GM19025 (cell line): ENCODE data around the gene RIC1.
"Not testable (repeated sequence)": the region's sequence is repeated elsewhere in the genome, so short reads cannot be mapped to it uniquely, and the experiment has no call there.

Experiments
- ATAC-seq: cut with Tn5 transposase; IDR thresholded peaks from one replicate; pipeline ENCODE4 v1.9.1; 2021; ENCODE audit warnings: mild to moderate bottlenecking, low read depth, moderate library complexity; ENCODE audit not compliant: unreplicated experiment

RIC1 gene

DNA sequence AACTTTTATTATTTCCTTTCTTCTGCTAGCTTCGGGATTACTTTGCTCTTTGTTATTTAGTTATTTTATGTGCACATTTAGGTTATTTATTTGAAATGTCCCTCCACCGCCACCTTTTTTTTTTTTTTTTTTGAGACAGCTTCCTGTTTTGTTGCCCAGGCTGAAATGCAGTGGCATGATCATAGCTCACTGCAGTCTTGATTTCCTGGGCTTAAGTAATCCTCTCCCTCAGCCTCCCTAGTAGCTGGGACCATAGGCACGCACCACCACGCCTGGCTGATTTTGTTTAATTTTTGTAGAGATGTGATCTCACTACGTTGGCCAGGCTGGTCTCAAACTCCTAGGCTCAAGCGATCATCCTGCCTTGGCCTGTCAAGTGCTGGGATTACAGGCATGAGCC is 38.5 kb downstream of the RIC1 start:
- ATAC-seq = no peak

DNA sequence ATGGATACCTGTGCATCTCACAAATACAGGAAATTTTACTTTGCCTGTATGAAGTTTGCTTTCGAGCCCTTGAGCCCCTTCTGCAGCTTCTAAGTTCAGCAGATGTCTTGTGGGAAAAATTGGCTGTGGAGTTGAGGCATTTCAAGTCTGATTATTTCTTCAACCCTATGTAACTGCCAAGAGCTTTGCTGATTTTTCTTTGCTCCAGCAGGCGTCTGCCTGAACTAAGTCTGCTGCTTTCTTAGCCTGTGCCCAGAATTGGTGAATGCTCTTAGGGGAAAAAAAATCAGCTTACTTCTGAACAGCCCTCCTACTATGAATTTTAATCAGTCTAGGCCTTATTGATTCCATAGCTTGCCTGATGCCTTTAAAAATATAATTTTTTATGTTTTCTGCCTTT is 41.2 kb downstream of the RIC1 start:
- no peak for ATAC-seq

DNA sequence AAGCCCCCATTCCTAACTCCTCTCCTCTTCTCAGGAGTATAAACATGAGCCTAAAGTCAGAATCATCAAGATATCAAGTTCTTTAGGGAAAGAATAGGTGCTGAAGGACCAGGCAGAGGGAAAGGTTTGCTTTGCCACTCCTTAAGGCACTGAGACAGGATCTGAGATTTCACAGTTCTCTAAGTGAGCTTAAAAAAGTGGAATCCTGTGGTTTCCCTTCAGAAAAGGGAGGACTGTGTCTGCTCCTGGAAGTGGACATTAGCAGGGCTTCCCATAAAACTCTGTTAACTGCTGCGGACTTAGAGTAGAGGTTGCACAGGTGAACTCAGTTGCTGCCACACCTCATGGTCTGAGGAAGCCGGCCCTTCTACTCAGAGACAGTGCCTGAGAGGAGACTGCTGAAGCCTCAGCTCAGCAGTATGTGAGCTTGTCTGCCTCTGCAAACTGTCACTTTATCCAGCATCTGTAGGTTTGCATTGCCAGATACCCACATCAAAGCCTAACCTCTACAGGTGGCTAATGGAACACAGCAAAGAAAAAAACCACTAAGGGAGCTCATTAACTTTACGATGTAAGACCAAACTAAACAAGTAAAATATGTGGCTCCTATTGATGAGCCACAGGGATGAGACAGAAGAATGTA is 42.9 kb downstream of the RIC1 start:
- ATAC-seq = no peak

DNA sequence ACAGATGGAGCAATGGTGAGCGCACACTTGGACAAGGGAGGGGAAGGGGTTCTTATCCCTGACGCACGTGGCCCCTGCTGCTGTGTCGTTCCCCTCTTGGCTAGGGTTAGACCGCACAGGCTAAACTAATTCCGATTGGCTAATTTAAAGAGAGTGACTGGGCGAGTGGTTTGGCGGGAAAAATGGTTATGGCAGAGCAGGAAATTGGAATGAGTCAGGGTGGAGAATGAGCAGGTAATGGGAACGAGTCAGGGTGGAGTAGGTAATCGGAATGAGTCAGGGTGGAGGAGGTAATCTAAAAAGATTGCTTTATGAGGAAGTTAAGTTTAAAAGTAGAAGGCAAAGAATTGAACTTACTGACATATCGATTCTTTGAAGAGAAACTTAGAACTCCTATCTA is 46.1 kb downstream of the RIC1 start:
- not testable (repeated sequence) for ATAC-seq

DNA sequence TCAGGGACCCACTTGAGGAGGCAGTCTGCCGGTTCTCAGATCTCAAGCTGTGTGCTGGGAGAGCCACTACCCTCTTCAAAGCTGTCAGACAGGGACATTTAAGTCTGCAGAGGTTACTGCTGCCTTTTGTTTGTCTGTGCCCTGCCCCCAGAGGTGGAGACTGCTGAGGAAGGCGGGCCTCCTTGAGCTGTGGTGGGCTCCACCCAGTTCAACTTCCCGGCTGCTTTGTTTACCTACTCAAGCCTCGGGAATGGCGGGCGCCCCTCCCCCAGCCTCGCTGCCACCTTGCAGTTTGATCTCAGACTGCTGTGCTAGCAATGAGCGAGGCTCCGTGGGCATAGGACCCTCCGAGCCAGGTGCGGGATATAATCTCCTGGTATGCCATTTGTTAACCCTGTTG is 54.7 kb downstream of the RIC1 start:
- not testable (repeated sequence) for ATAC-seq

DNA sequence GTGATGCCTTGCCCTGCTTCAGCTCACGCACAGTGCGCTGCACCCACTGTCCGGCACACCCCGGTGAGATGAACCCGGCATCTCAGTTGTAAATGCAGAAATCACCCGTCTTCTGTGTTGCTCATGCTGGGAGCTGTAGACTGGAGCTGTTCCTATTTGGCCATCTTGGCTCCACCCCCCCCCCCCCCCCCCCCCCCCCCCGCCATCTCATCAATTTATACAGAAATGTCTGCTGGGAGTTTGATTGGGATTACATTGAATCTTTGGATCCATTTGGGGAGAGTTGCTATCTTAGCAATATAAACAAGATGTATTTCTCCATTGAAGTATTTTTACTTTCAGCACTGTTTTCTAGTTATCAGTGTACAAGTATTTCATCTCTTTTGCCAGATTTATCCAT is 55.2 kb downstream of the RIC1 start:
- ATAC-seq = no peak

DNA sequence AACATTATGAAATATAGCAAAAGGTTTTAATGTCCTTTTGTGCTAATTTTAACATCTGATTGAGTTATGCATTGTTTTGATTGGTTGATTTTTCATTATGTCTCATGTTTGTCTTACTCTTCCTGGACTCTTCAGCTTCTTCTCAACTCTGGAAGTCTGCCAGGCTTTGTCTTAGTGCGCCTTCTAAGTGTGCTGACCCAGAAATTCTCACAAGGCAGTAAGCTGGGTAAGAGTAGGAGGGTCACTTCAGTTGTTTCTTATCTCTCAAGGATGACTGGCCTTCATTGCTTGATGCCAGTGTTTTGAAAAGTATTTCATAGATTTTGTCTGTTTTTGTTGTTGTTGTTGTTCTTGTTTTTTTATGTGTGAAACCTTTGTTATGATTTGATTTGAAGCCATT is 59.2 kb downstream of the RIC1 start:
- no peak for ATAC-seq

DNA sequence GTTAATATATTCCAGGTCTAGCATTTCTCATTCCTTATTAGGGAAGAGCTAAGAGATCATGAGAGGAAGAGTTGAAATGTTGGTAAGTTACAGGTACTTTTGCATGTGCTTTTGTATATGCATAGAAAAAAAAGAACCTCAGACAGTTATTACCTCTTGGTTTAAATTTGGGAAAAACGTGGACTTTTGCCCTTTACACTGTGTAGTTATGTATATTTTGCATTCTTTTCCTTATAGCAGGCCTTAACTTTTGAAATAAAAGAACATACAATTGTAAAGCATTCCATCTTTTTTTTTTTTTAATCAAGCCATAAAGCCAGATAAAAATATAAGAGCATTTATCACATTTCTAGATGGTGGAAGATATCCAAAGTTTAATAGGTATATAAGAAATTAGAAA is 61.4 kb downstream of the RIC1 start:
- no peak for ATAC-seq

DNA sequence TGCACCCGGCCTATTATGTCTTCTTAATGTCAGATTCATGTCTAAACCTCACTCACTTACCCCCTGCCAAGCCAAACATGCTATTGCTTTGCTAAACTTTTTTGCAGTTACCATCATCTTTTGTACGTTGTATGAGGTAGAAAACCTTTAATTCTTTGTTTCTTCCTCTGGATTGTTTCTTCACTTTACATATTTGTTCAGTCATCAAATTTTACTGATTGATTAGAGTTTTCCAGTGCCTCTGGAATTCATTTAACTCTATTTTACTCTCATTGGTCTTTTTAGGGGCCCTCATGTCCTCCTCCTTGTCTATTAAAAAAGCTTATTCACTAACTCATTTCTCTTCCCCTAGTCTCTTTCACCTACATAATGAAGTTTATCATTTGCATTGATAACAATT is 67.0 kb downstream of the RIC1 start:
- ATAC-seq = no peak

DNA sequence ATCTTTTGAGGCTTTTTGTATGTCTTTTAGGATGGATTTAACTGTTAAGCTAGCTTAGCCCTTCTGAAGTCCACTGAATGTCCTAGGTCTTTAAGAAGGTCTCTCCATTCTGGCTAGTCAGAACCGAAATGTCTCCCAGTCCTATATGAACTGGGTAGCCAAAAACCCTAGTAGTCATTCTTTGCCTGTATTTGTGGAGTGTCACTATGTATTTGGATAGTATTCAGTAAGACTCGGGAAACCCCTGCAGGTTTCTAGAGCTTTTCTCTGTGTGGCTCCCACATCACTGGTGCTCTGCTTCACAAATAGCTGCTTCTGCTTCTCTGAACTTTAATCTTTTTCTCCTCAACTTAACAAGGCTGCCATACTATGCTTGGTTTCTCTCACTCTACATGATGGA is 68.0 kb downstream of the RIC1 start:
- peak; percentile 57 for ATAC-seq

DNA sequence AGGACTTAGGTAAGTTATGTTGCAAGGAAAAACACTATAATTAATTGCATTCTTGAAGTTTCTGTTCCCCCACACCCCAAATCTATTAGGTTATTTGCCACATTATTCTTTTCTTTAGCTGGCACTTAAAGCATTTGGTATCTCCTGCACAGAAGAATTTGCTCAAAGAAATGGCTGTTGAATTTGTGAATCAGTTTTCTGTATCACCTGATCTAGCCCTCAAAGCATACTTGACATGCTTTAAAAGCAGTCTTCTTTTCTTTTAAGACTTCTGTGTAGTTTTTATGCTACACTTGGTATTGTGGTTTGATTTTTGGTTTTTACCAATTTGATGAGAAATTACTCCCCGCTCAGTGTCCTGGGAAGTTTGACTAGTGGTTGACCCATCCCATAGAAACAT is 69.1 kb downstream of the RIC1 start:
- ATAC-seq = no peak

DNA sequence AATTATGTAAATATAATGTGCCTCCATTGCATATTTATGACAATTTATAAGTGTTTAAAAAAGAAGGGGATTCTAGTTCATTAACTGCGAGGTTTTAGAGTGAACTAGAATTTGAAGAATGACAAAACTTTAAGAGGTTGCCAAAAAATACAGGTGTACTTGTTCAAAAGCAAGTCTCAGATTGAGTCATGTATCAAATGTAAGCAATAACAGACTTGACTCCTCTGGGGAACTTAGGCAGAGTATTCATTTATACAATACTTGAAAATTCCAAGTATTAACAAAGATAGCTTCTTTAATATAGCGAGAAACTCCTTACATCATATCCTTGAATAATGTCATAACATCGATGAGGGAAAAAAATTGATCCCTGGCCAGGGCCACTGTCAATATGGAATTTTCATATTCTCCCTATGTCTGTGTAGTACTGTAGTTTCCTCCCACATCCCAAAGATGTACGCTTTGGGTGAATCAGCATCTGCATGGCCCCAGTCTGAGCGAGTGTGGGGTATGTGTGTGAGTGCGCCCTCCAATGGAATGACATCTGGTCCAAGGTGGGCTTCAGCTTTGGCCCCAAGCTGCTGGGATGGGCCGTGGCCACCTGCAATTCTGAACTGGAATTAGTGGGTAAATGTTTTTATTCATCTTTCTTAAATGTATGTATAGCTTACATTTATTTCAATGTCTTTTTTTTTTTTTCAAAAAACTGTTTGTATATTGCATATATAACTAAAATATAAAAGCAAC is 70.1 kb downstream of the RIC1 start:
- no peak for ATAC-seq

DNA sequence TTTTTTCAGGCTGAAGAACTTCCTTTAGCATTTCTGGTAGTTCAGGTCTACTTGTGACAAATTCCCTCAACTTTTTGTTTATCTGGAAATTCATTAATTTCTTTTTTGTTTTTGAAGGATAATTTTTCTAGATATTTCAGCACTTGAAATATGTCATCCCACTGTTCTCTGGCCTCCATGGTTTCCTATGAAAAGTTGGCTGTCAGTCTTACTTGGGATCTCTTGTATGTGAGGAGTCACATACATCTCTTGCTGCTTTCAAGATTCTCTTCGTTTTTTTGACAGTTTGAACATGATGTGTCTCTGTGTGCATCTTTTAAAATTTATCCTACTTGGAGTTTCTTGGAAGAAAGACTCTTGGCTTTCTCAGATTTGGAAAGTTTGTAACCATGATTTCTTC is 79.5 kb downstream of the RIC1 start:
- no peak for ATAC-seq

DNA sequence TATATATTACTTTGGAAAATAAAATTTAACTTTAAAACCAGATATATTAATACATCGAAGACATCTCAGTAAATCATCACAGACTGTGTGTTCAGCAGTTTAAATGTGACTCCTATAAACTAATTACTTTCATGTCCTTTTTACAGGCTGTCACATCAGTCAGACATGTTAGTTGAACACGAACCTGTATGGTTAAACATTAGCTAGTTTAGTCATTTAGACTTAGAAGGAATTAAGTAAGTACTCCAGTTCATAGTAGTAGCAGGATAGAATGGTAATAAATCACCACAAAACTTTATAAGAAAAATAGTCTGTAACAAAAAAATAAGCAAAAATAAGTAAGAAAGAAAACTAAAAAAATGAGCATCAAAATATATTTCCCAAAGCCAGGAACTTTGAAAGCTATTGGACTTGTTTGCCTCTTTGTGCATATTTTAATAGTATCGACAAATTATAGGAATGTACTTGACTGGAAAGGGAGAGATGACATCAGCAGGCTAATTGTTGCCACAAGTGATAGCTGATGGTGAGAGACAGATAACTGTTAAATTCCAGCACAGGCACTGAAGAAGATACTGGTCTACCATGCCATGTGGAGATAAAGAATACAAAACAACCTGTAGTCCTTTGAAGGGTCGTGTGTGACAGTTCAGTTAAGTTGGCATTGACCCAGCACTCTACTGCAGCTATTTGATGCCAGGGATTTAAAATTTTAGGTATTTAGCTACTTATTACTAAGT is 83.9 kb downstream of the RIC1 start:
- no peak for ATAC-seq

DNA sequence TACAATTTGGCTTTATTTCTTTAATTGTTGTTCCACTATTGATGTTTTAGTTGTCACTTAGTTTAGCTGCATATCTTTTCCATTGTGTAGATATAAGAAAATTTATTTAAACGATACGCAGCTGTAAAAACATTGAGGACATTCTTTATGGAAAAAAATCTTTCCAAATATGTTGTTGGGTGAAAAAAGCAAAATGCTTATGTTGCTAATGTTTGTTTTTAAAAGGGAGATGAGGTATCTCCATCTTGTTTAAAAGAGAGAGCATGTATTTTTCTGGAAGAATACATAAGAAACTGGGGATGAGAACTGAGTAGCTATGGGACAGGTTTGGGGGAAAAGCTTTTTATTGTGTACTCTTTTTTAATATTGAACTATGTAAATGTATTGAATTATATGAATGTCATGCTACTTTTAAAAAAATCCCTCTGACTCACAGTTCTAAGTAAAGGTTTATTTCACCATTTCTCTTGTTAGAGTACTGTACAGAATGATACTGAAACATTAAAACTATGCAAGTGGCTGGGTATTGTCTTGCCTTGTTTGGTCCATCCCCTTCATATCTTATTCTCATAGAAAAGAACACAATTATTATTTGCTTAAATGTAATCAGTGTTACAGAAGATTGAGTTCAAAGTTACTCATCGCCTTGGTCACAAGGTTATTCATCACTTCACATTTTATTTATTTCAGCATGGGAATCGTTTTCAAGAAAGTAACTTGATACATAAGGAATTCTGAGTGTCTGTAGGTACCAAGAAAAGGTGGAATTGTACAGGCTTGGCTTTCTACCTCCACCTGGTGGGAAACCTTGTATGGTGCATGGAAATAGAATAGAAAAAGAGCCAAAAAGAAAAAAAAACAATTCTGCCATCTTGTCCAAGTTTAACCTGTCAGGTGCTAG is 85.8 kb downstream of the RIC1 start:
- ATAC-seq = no peak

DNA sequence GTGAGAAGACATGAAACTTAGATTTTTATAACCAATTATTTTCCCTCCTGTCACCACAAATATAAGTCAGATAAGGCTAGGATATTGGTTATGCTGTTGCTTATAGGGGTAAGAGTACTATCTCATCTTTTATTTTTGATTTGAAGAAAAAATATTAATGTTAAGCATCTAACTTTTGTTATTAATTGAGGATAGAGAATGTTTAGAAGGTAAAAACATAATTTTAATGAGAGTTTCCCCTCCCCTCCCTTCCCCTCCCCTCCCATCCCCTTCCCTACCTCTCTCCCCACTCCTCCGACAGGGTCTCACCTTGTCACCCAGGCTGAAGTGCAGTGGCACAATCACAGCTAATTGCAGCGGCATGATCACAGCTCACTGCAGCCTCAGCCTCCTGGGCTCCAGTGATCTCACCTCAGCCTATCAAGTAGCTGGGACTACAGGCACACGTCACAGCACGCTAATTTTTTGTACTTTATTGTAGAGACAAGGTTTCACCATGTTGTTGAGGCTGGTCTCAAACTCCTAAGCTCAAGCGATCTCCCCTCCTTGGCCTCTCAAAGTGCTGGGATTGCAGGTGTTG is 86.7 kb downstream of the RIC1 start:
- no peak for ATAC-seq

DNA sequence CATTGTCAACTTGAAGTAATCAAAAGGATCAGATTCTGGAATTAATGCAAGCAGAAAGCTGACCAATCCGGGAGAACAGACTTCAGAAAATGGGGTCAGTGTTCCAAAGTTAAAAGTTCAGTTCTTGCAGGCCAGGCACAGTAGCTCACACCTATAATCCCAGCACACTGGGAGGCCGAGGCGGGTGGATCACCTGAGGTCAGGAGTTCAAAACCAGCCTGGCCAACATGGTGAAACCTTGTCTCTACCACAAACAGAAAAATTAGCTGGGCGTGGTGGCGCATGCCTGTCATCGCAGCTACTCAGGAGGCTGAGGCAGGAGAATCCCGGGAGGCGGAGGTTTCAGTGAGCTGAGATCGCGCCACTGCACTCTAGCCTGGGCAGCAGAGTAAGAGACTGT is 88.5 kb downstream of the RIC1 start:
- ATAC-seq = not testable (repeated sequence)

DNA sequence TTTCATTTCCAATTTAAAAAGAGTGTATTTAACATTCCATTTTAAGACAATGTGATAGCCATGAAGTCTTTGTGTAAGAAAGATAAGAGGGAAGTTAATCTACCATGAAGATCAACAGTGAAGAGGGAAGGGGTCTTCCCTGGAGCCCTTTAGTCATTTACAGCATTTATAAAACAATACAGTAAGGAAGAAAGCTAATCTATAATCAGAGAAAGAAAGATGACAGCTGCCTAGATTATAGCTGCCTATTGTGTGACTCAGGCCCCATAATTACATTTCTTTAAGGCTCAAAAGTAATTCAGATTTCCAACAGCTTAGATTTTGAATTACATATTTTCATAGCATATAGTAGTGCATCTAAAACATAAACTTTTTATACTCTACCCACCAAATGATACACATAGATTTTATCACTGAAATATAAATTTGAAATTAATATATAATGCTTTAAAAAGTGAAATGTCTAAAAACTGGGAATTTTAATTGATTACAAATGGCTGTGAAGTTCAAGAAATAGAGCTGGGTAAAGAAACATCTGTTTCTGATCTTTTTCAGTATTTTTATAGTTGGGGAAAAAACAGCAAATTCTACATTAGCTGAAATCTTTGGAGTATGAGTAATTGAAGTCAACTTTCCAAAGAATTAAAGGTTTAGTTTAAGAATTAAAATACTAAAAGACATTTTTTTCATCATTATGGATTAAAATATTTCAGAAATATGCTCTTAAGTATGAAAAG is 89.6 kb downstream of the RIC1 start:
- no peak for ATAC-seq

DNA sequence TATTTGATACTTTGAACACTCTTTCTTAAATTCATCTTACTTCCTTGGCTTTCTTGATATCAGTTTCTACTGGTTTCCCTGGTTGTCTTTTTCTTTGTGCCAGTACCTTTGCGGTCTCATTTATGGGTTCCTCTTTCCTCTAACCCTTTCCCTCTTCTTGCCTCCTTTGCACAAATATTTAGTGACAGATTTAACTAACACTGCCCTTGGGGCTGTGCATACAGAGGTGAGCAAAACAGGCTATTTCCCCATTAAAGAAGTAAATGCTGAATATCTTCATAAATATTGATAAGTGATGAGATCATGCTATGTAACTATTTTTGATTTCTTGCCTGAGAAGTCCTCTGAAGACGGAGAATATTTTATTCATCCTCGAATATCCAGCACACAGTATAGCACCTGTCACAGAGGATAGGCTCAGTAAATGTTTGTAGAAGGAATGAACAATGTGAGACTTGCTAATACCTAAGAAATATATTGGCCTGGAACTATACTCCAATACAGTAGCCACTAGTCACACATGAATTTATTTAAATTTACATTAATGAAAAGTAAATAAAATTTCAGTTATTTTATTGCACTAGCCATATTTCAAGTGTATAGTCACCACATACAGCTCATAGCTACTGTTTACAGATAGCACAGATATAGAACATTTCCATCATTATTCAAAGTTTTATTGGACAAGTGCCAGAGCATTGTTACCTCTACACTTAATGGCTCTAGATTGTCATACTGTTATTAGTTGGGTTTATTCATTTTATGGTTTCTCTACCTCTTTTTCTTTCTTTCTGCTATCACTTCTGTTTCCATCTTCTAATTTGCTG is 90.4 kb downstream of the RIC1 start:
- ATAC-seq = no peak
